GM23248 (cell line): Measurements from ENCODE around the gene EXOG.

ENCODE experiments used
- EZH2 ChIP-seq: fragments of 200-600 bp; sonication (generic); IDR thresholded peaks from 2 replicates; pipeline ENCODE4 v1.6.1; 2018; ENCODE audit warnings: antibody characterized with exemption, mild to moderate bottlenecking; ENCODE audit not compliant: insufficient read depth, poor library complexity, severe bottlenecking
- EZH2phosphoT487 ChIP-seq: fragments of 200-600 bp; sonication (generic); IDR thresholded peaks from 2 replicates; pipeline ENCODE4 v1.6.1; 2018; ENCODE audit warnings: antibody characterized with exemption, moderate library complexity, mild to moderate bottlenecking, low read depth; ENCODE audit not compliant: insufficient read depth

- no peak for TF ChIP-seq EZH2
- TF ChIP-seq EZH2phosphoT487: no peak
Observed at GRCh38 chr3:38511546-38511945, 15.4 kb downstream of the EXOG start.
